CD4-positive, alpha-beta T cell treated with Interleukin-4 for 4 hours (primary cell): Measurements from ENCODE around the gene WDR19.
"Not testable (repeated sequence)": the region's sequence is repeated elsewhere in the genome, so short reads cannot be mapped to it uniquely, and the experiment has no call there.

Source experiments
- DNase-seq: peaks from one replicate; pipeline ENCODE4 v3.0.0-alpha.2; 2020

WDR19 gene

DNA sequence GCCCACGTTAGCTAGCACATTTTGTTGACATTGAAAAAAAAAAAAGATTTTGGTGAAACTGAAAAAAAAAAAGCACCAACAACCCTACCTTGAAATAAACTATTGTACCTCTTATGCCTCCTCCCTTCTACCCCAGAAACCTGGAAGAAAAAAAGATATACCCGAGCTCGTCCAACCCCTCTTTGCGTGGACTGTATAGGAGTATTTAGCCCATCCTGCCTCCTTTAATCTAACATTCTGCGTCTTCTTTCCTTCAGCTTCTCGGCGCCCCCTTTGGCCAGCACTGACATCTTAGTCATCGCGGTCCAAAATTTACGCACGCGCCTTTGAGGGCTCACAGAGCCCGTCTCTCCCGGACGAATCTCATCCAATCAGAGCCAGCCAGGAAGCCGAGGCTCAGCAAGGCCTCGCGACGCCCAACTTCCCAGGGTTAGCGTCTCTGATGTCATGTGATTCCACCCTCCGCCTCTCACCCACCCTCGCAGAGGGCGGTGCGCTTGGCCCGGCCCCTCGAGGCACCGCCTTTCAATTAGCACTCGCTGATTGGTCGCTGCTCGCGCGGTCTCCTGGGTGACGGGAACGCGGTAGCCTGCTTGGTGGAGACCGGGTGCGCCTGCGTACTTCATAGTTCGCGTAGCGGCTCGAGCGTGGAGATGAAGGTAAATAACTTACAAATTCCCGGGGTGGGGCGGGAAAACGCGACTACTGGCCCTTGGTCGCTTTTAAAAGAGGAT is at the start of gene WDR19:
WDR19 (plus strand) TSS at position 625 of the 734 bp plus-strand sequence; CDS start at position 654, 29 bp downstream.
- DNase-seq = peak; percentile 99

DNA sequence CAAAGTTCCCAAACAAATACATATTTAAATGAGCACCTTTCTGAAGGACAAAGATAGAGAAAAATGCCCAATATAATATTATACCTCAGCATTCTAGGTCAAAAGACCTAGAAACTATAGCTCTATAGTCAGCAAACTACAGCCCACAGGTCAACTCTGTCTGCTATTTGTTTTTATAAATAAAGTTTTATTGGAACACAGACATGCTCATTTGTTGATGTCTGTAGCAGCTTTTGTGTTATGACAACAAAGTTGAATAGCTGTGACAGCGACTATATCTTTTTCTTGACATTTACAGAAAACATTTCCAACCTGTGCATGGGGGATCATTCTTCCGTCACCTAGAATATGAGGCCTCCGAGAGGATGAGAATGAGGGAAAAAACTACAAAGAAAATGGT is 48.7 kb upstream of the WDR19 start:
- DNase-seq = no peak

DNA sequence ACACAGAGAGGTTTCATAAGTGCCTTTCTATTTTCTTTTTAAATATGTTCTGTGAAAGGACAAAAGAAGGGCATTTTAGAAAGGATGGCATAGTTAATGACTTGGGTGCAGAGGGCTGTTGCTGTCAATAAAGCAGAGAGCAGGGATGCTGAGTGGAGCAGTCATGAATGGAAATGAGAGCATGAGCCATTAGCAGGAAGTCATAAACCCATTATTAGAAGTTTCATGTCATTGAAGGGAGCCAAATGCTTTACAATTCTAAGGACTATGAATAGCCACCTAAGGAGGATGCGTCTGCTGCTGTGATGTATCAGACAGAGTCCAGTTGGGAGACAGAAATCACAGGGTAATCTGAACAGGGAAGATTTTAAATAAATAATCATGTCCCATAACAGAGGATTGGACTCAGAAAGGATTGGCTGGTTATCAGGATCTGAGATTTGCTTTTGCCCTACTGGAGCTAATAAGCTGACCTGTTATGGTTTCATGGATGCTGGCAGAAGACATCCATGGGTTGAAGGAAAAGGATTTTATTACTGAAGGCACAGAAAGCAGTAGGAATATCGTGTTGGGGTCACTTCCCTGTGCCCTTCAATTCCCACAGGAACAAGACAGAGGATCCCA is 47.5 kb upstream of the WDR19 start:
- DNase-seq = no peak

DNA sequence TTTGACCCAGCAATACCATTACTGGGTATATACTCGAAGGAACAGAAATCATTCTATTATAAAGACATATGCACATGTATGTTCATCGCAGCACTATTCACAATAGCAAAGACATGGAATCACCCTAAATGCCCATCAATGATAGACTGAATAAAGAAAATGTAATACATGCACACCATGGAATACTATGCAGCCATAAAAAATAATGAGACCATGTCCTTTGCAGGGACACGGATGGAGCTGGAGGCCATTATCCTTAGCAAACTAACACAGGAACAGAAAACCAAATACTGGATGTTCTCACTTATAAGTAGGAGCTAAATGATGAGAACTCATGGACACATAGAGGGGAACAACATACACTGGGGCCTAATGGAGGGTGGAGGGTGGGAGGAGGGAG is 44.1 kb upstream of the WDR19 start:
- DNase-seq = not testable (repeated sequence)

DNA sequence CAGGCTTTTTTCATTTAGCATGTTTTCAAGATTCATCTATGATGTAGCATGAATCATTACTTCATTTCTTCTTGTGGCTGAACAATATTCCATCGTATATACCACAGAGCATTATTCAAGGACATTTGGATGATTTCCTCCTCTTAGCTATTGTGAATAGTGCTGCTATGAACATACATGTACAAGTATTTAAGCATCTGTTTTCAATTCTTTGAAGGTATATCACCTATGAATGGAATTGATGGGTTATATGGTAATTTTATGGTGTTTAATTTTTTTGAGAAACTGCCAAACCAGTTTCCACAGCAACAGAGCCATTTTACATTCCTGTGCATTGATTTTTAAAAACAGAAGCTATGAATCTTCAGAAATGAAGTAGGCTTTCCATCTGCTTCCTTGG is 36.1 kb upstream of the WDR19 start:
- DNase-seq = no peak

DNA sequence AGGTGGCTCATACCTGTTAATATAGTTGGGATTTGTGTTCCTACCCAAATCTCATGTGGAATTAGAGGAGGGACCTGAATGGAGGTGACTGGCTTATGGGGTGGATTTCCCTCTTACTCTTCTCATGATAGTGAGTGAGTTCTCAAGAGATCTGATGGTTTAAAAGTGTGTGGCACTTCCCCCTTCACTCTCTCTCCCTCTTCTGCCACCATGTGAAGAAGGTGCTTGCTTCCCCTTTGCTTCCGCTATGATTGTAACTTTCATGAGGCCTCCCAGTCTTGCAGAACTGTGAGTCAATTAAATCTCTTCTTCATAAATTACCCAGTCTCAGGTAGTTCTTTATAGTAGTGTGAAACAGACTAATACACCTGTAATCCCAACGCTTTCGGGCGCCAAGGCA is 28.3 kb upstream of the WDR19 start:
- no peak for DNase-seq

DNA sequence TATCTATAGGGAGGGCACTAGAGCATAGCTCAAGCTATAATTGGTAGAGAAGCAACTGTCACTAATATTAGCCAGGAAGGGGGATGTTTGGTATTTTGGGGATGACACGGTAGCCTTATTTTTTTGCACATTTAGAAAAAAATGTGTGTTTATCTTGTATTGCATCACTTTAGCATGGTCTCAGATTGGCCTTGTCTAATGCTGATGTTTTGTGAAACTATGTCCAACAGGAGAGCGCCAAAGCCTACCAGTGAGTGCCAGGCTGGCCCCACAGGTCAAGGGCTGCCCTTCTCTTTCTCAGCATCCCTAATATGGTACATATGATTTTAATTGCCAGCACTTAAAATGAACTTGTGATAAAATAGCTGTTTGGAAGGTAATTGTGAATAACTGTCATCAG is 24.8 kb upstream of the WDR19 start:
- DNase-seq = no peak

DNA sequence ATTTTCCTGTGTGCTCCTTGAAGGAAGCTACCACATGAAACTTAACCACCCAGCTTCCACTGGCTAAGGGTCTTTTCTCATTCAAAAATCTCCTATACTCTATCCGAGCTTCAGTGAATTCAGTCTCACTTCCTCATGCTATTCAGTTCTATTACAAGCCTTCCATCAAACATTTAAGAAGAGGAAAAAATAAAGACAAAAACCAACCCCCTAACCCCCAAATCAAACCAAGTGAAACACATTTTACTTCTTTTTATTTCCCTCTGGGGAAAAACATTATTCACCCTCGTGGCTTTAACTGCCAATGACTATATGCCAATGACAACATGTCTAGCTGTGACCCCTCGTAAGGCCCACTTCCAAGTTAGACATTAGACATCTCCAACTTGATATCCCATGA is 16.2 kb upstream of the WDR19 start:
- DNase-seq = no peak

DNA sequence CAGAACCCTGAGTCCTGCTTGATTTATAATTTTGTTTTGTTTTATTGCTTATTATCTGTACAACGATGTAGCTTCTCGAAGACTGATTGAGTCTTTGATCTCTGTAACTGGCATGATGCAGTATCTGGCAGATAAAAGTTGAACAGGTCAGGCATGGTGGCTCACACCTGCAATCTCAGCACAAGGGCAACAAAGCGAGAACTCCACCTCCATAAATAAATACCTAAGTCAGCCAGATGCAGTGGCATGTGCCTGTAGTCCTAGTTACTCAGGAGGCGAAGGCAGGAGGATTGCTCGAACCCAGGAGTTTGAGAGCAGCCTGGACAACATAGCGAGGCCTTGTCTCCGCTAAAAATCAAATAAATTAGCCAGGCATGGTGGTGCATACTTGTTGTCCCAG is 15.7 kb upstream of the WDR19 start:
- no peak for DNase-seq

DNA sequence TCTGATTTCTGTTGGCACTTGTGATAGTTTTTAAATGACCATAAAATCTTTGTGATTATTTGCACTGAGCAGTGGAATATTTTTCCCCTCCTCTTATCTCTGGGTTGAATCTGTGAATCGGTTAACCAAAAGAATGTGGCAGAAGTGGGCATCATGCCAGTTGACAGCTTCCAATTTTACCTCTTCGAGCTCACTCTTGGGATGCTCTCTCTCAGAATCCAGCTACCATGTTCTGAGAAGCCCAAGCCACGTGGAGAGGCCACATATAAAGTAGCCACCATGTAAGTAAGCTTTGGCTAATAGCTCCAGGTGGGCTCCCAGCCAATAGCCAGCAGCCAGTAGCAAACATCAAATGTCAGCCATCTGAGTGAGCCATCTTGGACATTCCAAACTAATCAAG is 12.9 kb upstream of the WDR19 start:
- DNase-seq = no peak

DNA sequence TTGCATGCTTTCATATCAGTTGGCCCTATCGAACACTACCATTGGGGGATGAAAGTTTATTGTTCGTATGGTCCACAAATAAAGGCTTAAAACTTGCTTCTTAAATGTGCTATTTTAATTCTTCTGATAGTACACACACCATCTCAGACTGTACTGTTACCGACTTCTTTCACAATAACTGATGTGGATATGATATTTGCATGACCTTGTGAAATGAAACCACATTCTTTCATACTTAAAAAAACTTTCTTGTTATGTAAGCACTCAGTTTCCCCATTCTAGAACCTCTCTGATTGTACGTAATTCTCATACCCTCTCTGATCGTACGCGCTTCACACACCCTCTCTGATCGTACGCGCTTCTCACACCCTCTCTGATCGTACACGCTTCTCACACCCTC is 12.0 kb upstream of the WDR19 start:
- no peak for DNase-seq

DNA sequence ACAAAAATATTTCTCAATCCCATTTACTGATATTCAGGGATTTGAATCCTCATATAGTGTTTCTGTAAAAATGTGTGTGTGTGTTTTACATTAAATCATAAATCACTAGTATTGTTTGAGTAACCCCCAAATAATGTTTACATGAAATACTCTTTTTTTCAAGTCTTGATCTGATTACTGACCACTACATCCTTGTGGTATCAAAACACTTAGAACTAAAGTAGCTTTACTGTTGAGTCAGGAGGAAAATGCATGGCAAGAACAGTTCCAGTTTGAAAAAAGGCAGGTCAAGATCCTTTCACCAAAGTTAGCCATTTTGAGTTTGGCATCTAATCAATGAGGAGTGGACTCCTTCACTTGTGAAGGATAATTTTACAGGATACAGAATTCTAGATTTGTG is 3.6 kb upstream of the WDR19 start:
- no peak for DNase-seq

DNA sequence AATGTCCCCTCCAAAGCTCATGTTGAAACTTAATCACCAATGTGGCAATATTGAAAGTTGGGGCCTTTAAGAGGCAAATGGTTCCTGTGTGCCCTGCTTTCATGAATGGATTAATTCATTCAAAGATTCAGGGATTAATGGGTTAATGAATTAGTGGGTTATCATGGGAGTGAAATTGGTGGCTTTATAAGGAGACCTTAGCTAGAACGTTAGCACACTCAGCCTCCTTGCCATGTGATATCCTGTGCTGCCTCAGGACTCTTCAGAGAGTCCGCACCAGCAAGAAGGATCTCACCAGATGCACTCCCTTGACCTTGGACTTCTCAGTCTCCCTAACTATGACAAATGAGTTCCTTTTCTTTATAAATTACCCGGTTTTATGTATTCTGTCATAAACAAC is 2.6 kb upstream of the WDR19 start:
- no peak for DNase-seq

DNA sequence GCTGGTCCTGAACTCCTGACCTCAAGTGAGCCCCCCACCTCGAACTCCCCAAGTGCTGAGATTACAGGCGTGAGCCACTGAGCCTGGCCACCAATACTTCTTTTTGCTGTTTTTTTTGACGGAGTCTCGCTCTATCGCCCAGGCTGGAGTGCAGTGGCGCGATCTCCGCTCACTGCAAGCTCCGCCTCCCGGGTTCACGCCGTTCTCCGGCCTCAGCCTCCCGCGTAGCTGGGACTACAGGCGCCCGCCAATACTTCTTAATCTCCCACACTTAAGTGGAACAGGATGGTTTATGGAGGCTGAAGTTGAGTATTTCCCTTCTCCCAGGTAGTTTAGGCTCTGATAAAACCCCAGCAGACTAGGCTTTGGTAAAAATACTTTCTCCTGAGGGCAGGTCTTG is 1.7 kb upstream of the WDR19 start:
- DNase-seq = not testable (repeated sequence)

DNA sequence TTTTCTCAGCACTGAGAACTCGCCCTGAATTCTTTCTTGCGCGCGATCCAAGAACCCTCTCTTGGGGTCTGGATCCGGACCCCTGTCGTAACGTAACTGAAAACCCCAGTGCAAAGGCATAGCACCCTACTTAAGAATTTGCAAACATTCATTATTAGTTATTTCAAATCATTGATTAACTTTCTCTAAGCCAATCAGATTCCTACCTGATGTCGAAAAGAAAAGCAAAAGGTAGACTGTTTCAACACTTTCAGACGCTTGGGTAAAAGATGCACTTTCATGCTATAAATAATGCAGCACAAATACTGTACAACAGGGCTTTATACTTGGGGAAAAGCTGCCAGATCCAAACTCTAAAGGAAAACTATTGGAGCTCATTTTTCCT is 817 bp upstream of the WDR19 start:
- no peak for DNase-seq

DNA sequence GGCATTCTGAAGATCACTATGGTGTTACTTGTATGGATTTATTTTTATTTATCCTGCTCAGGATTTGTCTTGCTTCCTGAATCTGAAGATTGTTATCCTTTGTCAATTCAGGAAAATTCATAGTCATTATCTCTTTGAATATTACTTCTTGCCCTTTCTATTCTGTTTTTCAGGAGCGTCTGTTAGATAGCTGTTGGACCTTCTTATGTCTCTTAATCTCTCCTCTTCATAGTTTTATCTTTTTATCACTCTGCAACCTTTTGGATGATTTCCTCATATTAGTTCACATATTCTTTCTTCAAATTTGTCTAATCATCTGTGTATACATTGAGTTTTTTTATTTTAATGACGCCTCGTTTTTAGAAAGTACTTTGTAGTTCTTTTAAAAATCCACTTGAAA is 19.6 kb downstream of the WDR19 start:
- no peak for DNase-seq

DNA sequence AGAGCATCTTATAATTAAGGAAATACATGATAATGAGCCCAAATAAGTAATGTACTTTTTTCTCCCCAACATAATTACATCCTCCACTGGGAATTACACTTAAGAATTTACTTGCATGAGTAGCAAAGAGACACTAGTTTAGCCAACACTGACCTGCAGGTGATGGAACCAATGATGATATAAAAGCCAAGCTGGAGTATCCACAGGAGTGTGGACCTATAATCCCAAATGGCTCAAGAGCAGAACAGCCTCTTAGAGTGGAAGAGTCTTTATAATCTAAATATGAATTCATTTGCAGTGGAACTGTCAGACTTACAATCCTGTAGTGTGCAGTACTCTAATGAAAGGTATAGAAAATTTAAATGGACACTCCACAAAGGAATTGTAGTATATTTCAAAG is 22.2 kb downstream of the WDR19 start:
- no peak for DNase-seq

DNA sequence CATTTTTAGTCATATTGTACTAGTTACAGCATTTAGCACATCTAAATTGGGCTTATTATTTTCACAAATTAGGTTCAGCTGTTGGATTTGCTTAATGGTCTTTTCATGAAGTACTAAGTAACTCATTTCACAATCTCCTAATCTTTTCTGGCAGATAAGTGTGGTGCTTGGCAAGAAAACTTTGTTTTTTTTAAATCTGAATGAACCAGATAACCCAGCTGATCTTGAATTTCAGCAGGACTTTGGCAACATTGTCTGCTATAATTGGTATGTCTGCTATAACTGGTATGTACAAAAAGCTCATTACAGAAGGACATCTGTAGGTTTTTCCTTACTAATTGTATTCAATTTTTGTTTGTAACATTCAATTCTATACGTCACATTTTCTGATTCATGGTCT is 22.7 kb downstream of the WDR19 start:
- DNase-seq = no peak

DNA sequence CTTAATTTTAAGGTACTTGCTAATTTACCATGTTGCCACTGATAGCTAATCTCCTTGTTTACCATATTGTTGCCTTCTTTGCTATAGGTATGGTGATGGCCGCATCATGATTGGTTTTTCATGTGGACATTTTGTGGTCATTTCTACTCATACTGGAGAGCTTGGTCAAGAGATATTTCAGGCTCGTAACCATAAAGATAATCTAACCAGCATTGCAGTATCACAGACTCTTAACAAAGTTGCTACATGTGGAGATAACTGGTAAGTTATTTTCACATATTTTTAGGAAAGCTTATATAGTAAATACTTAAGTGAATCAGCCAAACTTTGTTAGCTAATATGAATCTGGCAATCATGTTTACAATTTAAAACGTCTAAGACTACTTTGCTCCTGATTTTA is 23.1 kb downstream of the WDR19 start:
- DNase-seq = no peak

DNA sequence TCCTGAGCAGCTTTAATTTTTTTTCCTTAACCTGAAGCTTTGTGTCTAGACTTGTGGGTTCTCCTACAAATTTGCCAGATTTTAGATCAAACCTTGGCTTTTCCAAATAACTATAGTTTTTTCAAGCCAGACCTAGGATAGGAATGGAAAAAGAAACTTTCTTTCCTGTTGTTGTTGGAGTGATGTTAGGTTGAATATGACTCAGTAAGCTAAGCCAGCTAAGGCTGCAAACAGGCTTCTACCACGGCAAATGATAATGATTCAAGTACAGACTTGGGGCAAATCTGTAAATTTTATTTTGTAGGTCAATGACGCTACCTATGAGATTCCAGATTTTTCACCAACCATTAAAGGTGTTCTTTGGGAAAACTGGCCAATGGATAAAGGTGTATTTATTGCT is 45.6 kb downstream of the WDR19 start:
- no peak for DNase-seq

DNA sequence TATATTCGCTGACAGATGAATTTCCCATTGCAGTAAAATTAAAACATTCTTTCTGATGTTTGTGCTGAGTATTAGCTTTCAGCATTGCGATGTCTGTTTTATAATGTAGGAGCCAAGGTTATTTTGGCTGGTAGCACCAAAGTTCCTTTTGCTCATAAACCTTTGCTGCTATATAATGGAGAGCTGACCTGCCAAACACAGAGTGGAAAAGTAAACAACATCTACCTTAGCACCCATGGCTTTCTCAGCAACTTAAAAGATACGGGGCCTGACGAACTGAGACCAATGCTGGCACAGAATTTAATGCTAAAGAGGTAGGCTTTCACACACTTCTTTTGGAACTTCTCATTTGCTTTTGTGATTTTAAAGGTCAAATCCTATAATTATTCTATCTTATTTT is 46.0 kb downstream of the WDR19 start:
- DNase-seq = no peak

DNA sequence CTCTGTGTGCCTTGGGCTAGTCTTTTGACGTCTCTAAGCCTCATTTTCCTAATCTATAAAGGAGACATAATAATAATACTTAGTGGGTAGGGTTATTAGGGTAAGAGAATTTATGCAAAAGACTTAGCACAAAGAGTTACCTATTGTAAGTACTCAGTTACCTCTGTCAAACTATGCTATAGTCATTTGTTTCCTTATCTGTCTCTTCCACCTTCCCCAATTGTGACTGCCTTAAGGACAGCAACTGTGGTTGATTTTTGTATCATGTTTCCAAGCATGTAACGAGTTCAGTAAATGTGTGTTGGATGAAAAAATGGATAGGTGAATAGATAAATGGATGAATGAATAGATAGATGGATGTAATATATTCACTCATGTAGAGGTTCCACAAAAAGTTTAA is 48.1 kb downstream of the WDR19 start:
- DNase-seq = no peak

DNA sequence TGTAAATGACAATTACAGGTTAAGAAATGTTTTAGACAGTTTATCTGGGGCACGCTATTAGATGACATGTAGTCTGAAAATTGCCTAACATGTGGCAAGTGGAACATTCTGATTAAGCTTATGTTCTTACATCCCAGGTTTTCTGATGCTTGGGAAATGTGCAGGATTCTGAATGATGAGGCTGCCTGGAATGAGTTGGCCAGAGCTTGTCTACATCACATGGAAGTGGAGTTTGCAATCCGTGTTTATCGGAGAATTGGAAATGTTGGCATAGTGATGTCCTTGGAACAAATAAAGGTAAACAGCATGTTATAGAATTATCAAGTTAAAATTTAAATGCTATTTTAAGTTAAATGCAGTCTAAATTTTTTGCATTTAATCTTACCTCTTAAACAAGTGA is 49.3 kb downstream of the WDR19 start:
- DNase-seq = no peak

DNA sequence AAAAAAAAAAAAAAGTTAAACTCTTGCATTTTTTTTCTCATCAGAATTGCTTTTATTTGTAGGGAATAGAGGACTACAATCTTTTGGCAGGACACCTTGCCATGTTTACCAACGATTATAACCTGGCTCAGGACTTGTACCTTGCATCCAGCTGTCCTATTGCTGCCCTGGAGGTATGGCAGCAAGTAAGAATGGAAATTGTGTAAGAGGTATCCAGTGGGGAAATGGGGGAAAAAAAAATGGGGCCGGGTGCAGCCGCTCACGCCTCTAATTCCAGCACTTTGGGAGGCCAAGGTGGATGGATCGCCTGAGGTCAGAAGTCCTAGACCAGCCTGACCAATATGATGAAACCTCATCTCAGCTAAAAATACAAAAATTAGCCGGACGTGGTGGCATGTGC is 49.8 kb downstream of the WDR19 start:
- DNase-seq = no peak

DNA sequence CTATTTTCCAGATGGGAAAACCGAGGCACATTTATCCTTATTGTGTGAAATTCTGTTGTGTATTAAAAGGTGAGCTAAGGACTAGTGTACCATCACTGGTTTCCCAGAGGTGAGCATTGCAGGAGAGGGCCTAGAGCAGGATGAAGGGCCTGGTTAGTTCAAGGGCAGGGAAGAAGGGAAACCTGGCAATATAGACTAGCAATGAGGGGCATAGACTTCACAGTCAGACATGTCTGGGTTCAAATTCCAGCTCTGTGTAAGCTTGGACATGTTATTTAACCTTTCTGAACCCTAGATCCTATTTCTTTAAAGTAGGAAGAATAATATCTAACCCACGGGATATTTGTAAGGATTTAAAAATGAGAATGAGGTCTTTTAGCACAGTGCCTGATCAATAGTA is 50.8 kb downstream of the WDR19 start:
- no peak for DNase-seq
